Neural cell (in vitro differentiated cells): ENCODE data around the gene TMEM135. TPM values are rescaled to one million over a fixed set of nuclear protein-coding genes. Genes with fewer than 3 reads are reported as not detected.

ENCODE experiments used
- H2AFZ ChIP-seq: fragments of 200-600, 300-800 bp; sonication (generic), shearing (Covaris generic); 2 replicates; pipeline ENCODE4 v1.6.0; 2014; ENCODE audit warnings: low read depth, mild to moderate bottlenecking, antibody characterized with exemption, low read length, moderate library complexity
- H3F3A ChIP-seq: fragments of 200-600 bp; shearing (Covaris generic); 2 replicates; pipeline ENCODE4 v1.6.1; 2016; ENCODE audit warnings: mild to moderate bottlenecking, moderate library complexity, mixed read lengths, antibody characterized with exemption, low read length; ENCODE audit not compliant: insufficient read depth, poor library complexity, severe bottlenecking
- H3K27ac ChIP-seq: fragments of 200-600, 300-800 bp; sonication (generic), shearing (Covaris generic); 2 replicates; pipeline ENCODE4 v1.5.1; 2014; ENCODE audit warnings: mild to moderate bottlenecking, low read length, moderate library complexity
- H3K27me3 ChIP-seq: fragments of 300-800, 200-600 bp; sonication (generic), shearing (Covaris generic); 2 replicates; pipeline ENCODE4 v1.6.0; 2014; ENCODE audit warnings: mild to moderate bottlenecking, low read depth, low read length, moderate library complexity; ENCODE audit not compliant: insufficient read depth
- H3K36me3 ChIP-seq: fragments of 300-800, 200-600 bp; sonication (generic), shearing (Covaris generic); 2 replicates; pipeline ENCODE4 v1.5.1; 2014; ENCODE audit warnings: mild to moderate bottlenecking, antibody characterized with exemption, low read length, moderate library complexity; ENCODE audit not compliant: insufficient read depth
- H3K4me2 ChIP-seq: fragments of 300-800, 200-600 bp; sonication (generic), shearing (Covaris generic); 2 replicates; pipeline ENCODE4 v1.6.0; 2014; ENCODE audit warnings: mild to moderate bottlenecking, low read length
- H3K4me3 ChIP-seq: fragments of 300-800, 200-600 bp; sonication (generic), shearing (Covaris generic); 2 replicates; pipeline ENCODE4 v1.5.1; 2014; ENCODE audit warnings: mild to moderate bottlenecking, low read length, moderate library complexity
- H3K79me2 ChIP-seq: fragments of 200-600 bp; shearing (Covaris generic); replicated peaks from 2 replicates; pipeline ENCODE4 v1.6.0; 2014; ENCODE audit warnings: mild to moderate bottlenecking, low read length, moderate library complexity; ENCODE audit not compliant: insufficient read depth
- H3K9ac ChIP-seq: fragments of 300-800, 200-600 bp; sonication (generic), shearing (Covaris generic); 2 replicates; pipeline ENCODE4 v1.6.1; 2016; ENCODE audit warnings: mild to moderate bottlenecking, low read length, mixed read lengths
- H3K9me2 ChIP-seq: fragments of 200-600 bp; shearing (Covaris generic); 2 replicates; pipeline ENCODE4 v1.6.1; 2016; ENCODE audit warnings: mild to moderate bottlenecking, low read length, mixed read lengths; ENCODE audit not compliant: insufficient read depth
- H3K9me3 ChIP-seq: fragments of 200-600, 300-800 bp; sonication (generic), shearing (Covaris generic); 2 replicates; pipeline ENCODE4 v1.6.1; 2016; ENCODE audit warnings: mild to moderate bottlenecking, mixed run types, low read length, moderate library complexity, mixed read lengths
- H4K20me1 ChIP-seq: fragments of 200-600 bp; shearing (Covaris generic); 2 replicates; pipeline ENCODE4 v1.6.1; 2016; ENCODE audit warnings: mild to moderate bottlenecking, mixed run types; ENCODE audit not compliant: insufficient read depth
- EP300 ChIP-seq: fragments of 450-650 bp; conservative IDR thresholded peaks from 2 replicates; pipeline ENCODE4 v1.6.1; 2014; ENCODE audit warnings: antibody characterized with exemption, mild to moderate bottlenecking, moderate library complexity; ENCODE audit not compliant: poor library complexity, severe bottlenecking
- EZH2 ChIP-seq: fragments of 200-600, 300-800 bp; shearing (Covaris generic), sonication (generic); IDR thresholded peaks from 2 replicates; pipeline ENCODE4 v1.6.1; 2014; ENCODE audit warnings: antibody characterized with exemption, low read length, borderline replicate concordance, mild to moderate bottlenecking; ENCODE audit not compliant: insufficient read depth, poor library complexity, severe bottlenecking
- MXI1 ChIP-seq: fragments of 450-650 bp; conservative IDR thresholded peaks from 2 replicates; pipeline ENCODE4 v1.6.1; 2014; ENCODE audit warnings: antibody characterized with exemption, mild to moderate bottlenecking; ENCODE audit not compliant: poor library complexity, severe bottlenecking
- POLR2AphosphoS5 ChIP-seq: IDR thresholded peaks from 2 replicates; pipeline ENCODE4 v1.6.1; 2012
- RAD21 ChIP-seq: fragments of 450-650 bp; conservative IDR thresholded peaks from 2 replicates; pipeline ENCODE4 v1.6.1; 2014; ENCODE audit warnings: antibody characterized with exemption, mild to moderate bottlenecking, moderate library complexity
- SMC3 ChIP-seq: fragments of 450-650 bp; conservative IDR thresholded peaks from 2 replicates; pipeline ENCODE4 v1.6.1; 2014; ENCODE audit warnings: antibody characterized with exemption, mild to moderate bottlenecking, moderate library complexity; ENCODE audit not compliant: poor library complexity
- TAF1 ChIP-seq: IDR thresholded peaks from 2 replicates; pipeline ENCODE4 v1.6.1; 2012; ENCODE audit warnings: low read depth
- polyA plus RNA-seq: library from polyadenylated mRNA; depleted of rRNA; stranded (reverse); fragments of >200 nt; gene quantifications from 2 replicates; pipeline ENCODE4 v1.2.3, GENCODE V29; 2014
- TF ChIP-seq, protein P1 (sequence below): fragments of 450-650 bp; IDR thresholded peaks from 2 replicates; pipeline ENCODE4 v1.5.1; 2014; ENCODE audit warnings: antibody characterized with exemption, mild to moderate bottlenecking, moderate library complexity; ENCODE audit not compliant: poor library complexity, severe bottlenecking
- TF ChIP-seq, protein P2 (sequence below): IDR thresholded peaks from 2 replicates; pipeline ENCODE4 v1.6.1; 2012; ENCODE audit warnings: borderline replicate concordance

The TMEM135 gene
- polyA plus RNA-seq, 1 donor from 2014 or later, result 15.6 TPM

DNA sequence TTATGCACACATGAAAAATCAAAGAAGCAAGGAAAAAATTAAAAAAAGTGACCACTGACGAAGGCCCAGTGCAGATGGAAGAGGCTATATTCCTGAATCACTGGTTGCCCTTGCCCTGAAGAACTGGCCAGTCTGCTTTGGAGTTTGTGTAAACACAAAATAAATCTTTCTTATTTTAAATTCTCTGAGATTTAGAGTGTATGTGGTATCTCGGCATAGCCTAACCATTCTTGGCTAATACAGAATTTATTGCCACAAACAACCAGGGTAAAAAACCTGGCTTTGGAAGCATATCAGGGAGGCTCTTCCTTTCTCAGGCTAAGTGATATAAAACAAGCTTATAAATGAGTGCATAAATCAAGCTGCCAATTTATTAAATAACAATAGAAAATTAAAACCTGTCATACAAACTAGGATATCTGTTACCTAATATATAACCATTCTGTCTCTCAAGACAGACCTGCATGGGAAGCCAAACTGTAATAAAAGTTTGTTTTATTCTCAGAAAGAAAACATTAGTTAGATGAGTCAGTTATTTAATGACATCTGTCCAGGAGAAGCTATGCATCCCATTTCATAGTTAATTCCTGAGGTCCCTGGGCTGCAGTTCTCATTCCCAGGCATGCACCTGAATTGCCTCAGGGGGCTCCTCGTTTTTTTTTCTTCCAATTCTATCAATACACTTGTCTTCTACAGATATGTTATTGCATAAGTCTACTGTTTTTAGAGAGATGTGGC, 6.1 kb upstream of the TMEM135 start:
- Histone ChIP-seq H3K27me3 (no peaks in the 10 kb centered on the region), H3K36me3 (no peaks in the 10 kb centered on the region), H3F3A (no peaks in the 10 kb centered on the region), H2AFZ (no peak overlapping the region), H3K27ac (no peak overlapping the region), H4K20me1 (no peaks in the 10 kb centered on the region), H3K79me2 (no peaks in the 10 kb centered on the region), H3K9ac (no peak overlapping the region), H3K4me3 (no peak overlapping the region), H3K4me2 (no peak overlapping the region), H3K9me3 (no peaks in the 10 kb centered on the region), H3K9me2 (no peaks in the 10 kb centered on the region)
- TF ChIP-seq POLR2AphosphoS5, result no peak
- no peak for TF ChIP-seq MXI1
- no peak for TF ChIP-seq SMC3
- TF ChIP-seq EZH2, result no peak
- TF ChIP-seq, protein P1, sequence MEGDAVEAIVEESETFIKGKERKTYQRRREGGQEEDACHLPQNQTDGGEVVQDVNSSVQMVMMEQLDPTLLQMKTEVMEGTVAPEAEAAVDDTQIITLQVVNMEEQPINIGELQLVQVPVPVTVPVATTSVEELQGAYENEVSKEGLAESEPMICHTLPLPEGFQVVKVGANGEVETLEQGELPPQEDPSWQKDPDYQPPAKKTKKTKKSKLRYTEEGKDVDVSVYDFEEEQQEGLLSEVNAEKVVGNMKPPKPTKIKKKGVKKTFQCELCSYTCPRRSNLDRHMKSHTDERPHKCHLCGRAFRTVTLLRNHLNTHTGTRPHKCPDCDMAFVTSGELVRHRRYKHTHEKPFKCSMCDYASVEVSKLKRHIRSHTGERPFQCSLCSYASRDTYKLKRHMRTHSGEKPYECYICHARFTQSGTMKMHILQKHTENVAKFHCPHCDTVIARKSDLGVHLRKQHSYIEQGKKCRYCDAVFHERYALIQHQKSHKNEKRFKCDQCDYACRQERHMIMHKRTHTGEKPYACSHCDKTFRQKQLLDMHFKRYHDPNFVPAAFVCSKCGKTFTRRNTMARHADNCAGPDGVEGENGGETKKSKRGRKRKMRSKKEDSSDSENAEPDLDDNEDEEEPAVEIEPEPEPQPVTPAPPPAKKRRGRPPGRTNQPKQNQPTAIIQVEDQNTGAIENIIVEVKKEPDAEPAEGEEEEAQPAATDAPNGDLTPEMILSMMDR, result no peak
- no peak for TF ChIP-seq RAD21
- TF ChIP-seq EP300, result no peak
- TF ChIP-seq, protein P2, sequence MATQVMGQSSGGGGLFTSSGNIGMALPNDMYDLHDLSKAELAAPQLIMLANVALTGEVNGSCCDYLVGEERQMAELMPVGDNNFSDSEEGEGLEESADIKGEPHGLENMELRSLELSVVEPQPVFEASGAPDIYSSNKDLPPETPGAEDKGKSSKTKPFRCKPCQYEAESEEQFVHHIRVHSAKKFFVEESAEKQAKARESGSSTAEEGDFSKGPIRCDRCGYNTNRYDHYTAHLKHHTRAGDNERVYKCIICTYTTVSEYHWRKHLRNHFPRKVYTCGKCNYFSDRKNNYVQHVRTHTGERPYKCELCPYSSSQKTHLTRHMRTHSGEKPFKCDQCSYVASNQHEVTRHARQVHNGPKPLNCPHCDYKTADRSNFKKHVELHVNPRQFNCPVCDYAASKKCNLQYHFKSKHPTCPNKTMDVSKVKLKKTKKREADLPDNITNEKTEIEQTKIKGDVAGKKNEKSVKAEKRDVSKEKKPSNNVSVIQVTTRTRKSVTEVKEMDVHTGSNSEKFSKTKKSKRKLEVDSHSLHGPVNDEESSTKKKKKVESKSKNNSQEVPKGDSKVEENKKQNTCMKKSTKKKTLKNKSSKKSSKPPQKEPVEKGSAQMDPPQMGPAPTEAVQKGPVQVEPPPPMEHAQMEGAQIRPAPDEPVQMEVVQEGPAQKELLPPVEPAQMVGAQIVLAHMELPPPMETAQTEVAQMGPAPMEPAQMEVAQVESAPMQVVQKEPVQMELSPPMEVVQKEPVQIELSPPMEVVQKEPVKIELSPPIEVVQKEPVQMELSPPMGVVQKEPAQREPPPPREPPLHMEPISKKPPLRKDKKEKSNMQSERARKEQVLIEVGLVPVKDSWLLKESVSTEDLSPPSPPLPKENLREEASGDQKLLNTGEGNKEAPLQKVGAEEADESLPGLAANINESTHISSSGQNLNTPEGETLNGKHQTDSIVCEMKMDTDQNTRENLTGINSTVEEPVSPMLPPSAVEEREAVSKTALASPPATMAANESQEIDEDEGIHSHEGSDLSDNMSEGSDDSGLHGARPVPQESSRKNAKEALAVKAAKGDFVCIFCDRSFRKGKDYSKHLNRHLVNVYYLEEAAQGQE, result no peak
- TF ChIP-seq TAF1, result no peak

DNA sequence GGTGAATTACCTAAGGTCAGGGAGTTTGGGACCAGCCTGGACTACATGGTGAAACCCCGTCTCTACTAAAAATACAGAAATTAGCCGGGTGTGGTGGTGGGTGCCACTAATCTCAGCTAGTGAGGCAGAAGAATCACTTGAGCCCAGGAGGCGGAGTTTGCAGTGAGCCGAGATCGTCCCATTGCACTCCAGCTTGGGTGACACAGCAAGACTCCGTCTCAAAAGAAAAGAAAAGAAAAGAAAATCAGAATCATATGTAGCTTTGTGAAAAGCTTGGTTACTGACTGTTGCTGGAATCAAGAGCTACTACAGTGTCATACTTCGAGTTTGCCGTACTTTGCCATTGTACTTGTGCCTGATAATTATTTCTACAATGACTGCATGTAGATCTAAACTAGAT, 4.2 kb upstream of the TMEM135 start:
- Histone ChIP-seq H3K9ac (no peak overlapping the region), H3K36me3 (no peaks in the 10 kb centered on the region), H3K9me2 (no peaks in the 10 kb centered on the region), H3K4me3 (no peak overlapping the region), H3K27me3 (no peaks in the 10 kb centered on the region), H3K9me3 (no peaks in the 10 kb centered on the region), H3K27ac (no peak overlapping the region), H3F3A (no peaks in the 10 kb centered on the region), H3K4me2 (no peak overlapping the region), H2AFZ (no peak overlapping the region), H3K79me2 (peaks cover 3% of the 10 kb centered on the region), H4K20me1 (no peaks in the 10 kb centered on the region)
- TF ChIP-seq POLR2AphosphoS5 (no peak), MXI1 (no peak), SMC3 (no peak), EZH2 (no peak), TAF1 (no peak), EP300 (no peak), RAD21 (no peak)
- TF ChIP-seq, protein P1, result no peak
- TF ChIP-seq, protein P2, result no peak
